HG03378 (cell line): Measurements from ENCODE around the gene MYO18B.

ENCODE experiments used
- ATAC-seq: cut with Tn5 transposase; IDR thresholded peaks from one replicate; pipeline ENCODE4 v1.9.1; 2021; ENCODE audit warnings: mild to moderate bottlenecking, moderate library complexity; ENCODE audit not compliant: unreplicated experiment

MYO18B gene

GRCh38 chr22:26072621-26073020, 330.6 kb downstream of the MYO18B start:
- no peak for ATAC-seq

- ATAC-seq, result no peak
Observed at GRCh38 chr22:26075251-26075650, 333.3 kb downstream of the MYO18B start.

- ATAC-seq, result no peak
Observed at GRCh38 chr22:26079009-26079408, 337.0 kb downstream of the MYO18B start.
